ENCODE data around the gene OR1F1.

DNA sequence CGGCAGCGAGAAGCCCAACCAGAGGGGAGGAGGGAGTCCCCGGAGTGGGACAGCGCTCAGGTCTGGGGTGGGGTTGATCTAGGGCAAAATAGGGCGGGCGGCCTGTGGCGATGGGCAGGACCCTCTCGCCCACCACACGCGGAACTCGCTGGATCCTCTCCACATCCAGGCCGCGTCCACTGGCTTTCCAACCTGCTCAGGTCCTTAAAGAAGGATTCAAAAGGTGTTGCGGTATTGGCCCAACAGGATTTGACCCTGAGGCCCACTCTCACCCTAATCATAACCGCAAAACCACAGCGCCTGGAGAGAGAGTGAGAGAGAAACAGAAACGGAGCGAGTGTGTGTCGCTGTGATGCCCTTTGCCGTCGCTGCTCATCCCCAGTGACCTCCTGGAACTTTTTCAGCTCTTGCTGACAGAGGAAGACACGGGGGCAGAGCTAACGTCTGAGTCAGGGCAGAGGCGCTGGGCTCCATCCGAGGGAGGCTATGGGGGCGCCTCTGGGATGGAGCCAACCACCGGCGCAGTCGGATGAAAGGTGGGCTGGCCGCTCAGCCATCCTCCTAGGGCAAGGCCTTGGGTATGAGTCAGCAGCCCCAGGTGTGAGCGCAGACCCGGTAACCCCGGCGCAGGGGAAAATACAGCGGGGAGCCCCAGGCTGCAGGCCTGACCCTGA, 16.7 kb upstream of the OR1F1 start:
- no peak for TF ChIP-seq POLR2AphosphoS5 (IDR thresholded peaks at IDR 0.05; ENCODE audit: insufficient read depth in 1 of 2, low read depth in 1 of 2)
- TF ChIP-seq, protein P1, sequence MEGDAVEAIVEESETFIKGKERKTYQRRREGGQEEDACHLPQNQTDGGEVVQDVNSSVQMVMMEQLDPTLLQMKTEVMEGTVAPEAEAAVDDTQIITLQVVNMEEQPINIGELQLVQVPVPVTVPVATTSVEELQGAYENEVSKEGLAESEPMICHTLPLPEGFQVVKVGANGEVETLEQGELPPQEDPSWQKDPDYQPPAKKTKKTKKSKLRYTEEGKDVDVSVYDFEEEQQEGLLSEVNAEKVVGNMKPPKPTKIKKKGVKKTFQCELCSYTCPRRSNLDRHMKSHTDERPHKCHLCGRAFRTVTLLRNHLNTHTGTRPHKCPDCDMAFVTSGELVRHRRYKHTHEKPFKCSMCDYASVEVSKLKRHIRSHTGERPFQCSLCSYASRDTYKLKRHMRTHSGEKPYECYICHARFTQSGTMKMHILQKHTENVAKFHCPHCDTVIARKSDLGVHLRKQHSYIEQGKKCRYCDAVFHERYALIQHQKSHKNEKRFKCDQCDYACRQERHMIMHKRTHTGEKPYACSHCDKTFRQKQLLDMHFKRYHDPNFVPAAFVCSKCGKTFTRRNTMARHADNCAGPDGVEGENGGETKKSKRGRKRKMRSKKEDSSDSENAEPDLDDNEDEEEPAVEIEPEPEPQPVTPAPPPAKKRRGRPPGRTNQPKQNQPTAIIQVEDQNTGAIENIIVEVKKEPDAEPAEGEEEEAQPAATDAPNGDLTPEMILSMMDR (IDR thresholded peaks at IDR 0.05), result no peak
